GM18909 (cell line): ENCODE data around the gene DES.

ENCODE experiments used
- ATAC-seq: cut with Tn5 transposase; IDR thresholded peaks from one replicate; pipeline ENCODE4 v1.9.1; 2021; ENCODE audit warnings: mild to moderate bottlenecking; ENCODE audit not compliant: unreplicated experiment, poor library complexity

Gene DES

GRCh38 chr2:219469186-219469724 lies 51.1 kb downstream of the DES start:
- ATAC-seq = no peak

- no peak for ATAC-seq
Measured at GRCh38 chr2:219470429-219470828, 52.3 kb downstream of the DES start.

GRCh38 chr2:219471476-219472371 lies 53.5 kb downstream of the DES start:
- no peak for ATAC-seq

- ATAC-seq = no peak
Measured at GRCh38 chr2:219472629-219473187, 54.5 kb downstream of the DES start.

- ATAC-seq = no peak
Measured at GRCh38 chr2:219473511-219473910, 55.3 kb downstream of the DES start.

GRCh38 chr2:219474285-219475060 lies 56.3 kb downstream of the DES start:
- no peak for ATAC-seq

- no peak for ATAC-seq
Measured at GRCh38 chr2:219475278-219475677, 57.1 kb downstream of the DES start.

GRCh38 chr2:219475697-219476651 lies 57.8 kb downstream of the DES start:
- ATAC-seq = peak; percentile 57
